SK-N-SH (cell line): ENCODE data around the gene HEXIM1. TPM values are rescaled to one million over a fixed set of nuclear protein-coding genes. Genes with fewer than 3 reads are reported as not detected.

ENCODE experiments used
- CTCF ChIA-PET: fragments of 300-600, 350-600 bp; formaldehyde crosslinking; extraction: SDS; loops from one replicate; lab custom pipeline; 2021; lab: Yijun Ruan, JAX
- POLR2A ChIA-PET: fragments of 350-600 bp; sonication (Branson Sonifier 250); formaldehyde crosslinking; extraction: SDS; loops from one replicate; lab custom pipeline; 2020; ENCODE audit warnings: antibody characterized with exemption, inconsistent platforms; lab: Yijun Ruan, JAX
- DNase-seq: peaks from one replicate; pipeline ENCODE4 v3.0.0; 2012
- H2AFZ ChIP-seq: fragments of 200-600 bp; sonication (generic); 2 replicates; pipeline ENCODE4 v1.8.1; 2016; ENCODE audit warnings: antibody characterized with exemption, mild to moderate bottlenecking, low read depth
- H3F3A ChIP-seq: fragments of 200-600 bp; sonication (generic); replicated peaks from 2 replicates; pipeline ENCODE3; 2016; ENCODE audit warnings: antibody characterized with exemption, mild to moderate bottlenecking; ENCODE audit not compliant: insufficient read depth
- H3K27ac ChIP-seq, 2 experiments: fragments of 200-500 bp in 1 of 2; fragments of 200-600 bp in 1 of 2; sonication (Bioruptor generic) in 1 of 2; sonication (generic), shearing (Covaris generic) in 1 of 2; 2 replicates each; pipeline versions ENCODE4 v1.5.1 to v1.6.1; 2014 to 2016; ENCODE audit warnings: low read depth in 2 of 2, inconsistent platforms in 1 of 2, low read length in 1 of 2, mild to moderate bottlenecking in 1 of 2, mixed read lengths in 1 of 2
- H3K27me3 ChIP-seq: fragments of 200-600 bp; sonication (generic), shearing (Covaris generic); 2 replicates; pipeline ENCODE4 v1.6.1; 2016; ENCODE audit warnings: mixed run types; ENCODE audit not compliant: insufficient read depth
- H3K36me3 ChIP-seq, 2 experiments: fragments of 200-500 bp in 1 of 2; fragments of 200-600 bp in 1 of 2; sonication (Bioruptor generic) in 1 of 2; sonication (generic) in 1 of 2; replicated peaks in 1 of 2; 2 replicates each; pipeline versions ENCODE3 to v1.5.1; 2014 to 2016; ENCODE audit warnings: low read length in 1 of 2, mild to moderate bottlenecking in 1 of 2; ENCODE audit not compliant: insufficient read depth in 2 of 2, control insufficient read depth in 1 of 2
- H3K4me1 ChIP-seq, 2 experiments: fragments of 200-500 bp in 1 of 2; fragments of 200-600 bp in 1 of 2; sonication (Bioruptor generic) in 1 of 2; sonication (generic), shearing (Covaris generic) in 1 of 2; 2 replicates each; pipeline versions ENCODE4 v1.5.1 to v1.6.1; 2014 to 2016; ENCODE audit warnings: low read depth in 1 of 2, low read length in 1 of 2, mixed run types in 1 of 2; ENCODE audit not compliant: insufficient read depth in 2 of 2, control insufficient read depth in 1 of 2
- H3K4me2 ChIP-seq: fragments of 200-600 bp; sonication (generic), shearing (Covaris generic); 2 replicates; pipeline ENCODE4 v1.6.1; 2017; ENCODE audit warnings: mixed run types
- H3K4me3 ChIP-seq, 2 experiments: fragments of 200-500 bp in 1 of 2; fragments of 200-600 bp in 1 of 2; sonication (Bioruptor generic) in 1 of 2; sonication (generic), shearing (Covaris generic) in 1 of 2; 2 replicates each; pipeline versions ENCODE4 v1.5.1 to v1.8.1; 2014 to 2016; ENCODE audit warnings: low read depth in 2 of 2, inconsistent platforms in 1 of 2, low read length in 1 of 2, mild to moderate bottlenecking in 1 of 2, mixed read lengths in 1 of 2, moderate library complexity in 1 of 2
- H3K79me2 ChIP-seq: fragments of 200-600 bp; sonication (generic); 2 replicates; pipeline ENCODE4 v1.8.1; 2017; ENCODE audit warnings: mild to moderate bottlenecking; ENCODE audit not compliant: insufficient read depth
- H3K9ac ChIP-seq: fragments of 200-600 bp; sonication (generic); 2 replicates; pipeline ENCODE4 v1.6.1; 2017; ENCODE audit warnings: mixed run types
- H3K9me2 ChIP-seq: fragments of 200-600 bp; sonication (generic); 2 replicates; pipeline ENCODE4 v1.6.1; 2017; ENCODE audit warnings: mixed run types
- H3K9me3 ChIP-seq: fragments of 200-600 bp; sonication (generic); 2 replicates; pipeline ENCODE4 v1.6.1; 2017; ENCODE audit warnings: mixed run types, mild to moderate bottlenecking, moderate library complexity
- H4K20me1 ChIP-seq: fragments of 200-600 bp; sonication (generic); 2 replicates; pipeline ENCODE4 v1.6.1; 2017; ENCODE audit warnings: mild to moderate bottlenecking, mixed run types; ENCODE audit not compliant: insufficient read depth
- CTCF ChIP-seq: fragments of 200-600 bp; sonication (generic); IDR thresholded peaks from 2 replicates; pipeline ENCODE4 v1.6.1; 2017; ENCODE audit warnings: antibody characterized with exemption, mild to moderate bottlenecking, moderate library complexity
- EZH2phosphoT487 ChIP-seq: fragments of 200-600 bp; sonication (generic); IDR thresholded peaks from 2 replicates; pipeline ENCODE4 v1.6.1; 2017; ENCODE audit warnings: low read depth, mixed run types, mild to moderate bottlenecking, antibody characterized with exemption, moderate library complexity, borderline replicate concordance
- FOSL2 ChIP-seq: IDR thresholded peaks from 2 replicates; pipeline ENCODE4 v1.4.0; 2012; ENCODE audit warnings: low read depth, mild to moderate bottlenecking, moderate library complexity, borderline replicate concordance
- FOXM1 ChIP-seq: IDR thresholded peaks from 2 replicates; pipeline ENCODE4 v1.4.0; 2012; ENCODE audit warnings: low read depth, mild to moderate bottlenecking
- MXI1 ChIP-seq: IDR thresholded peaks from 2 replicates; pipeline ENCODE4 v1.6.1; 2012; ENCODE audit warnings: mild to moderate bottlenecking, low read depth, low read length, improper control_type of control experiment
- RAD21 ChIP-seq: IDR thresholded peaks from 2 replicates; pipeline ENCODE4 v1.6.1; 2012; ENCODE audit warnings: mild to moderate bottlenecking, low read length
- RFX5 ChIP-seq: IDR thresholded peaks from 2 replicates; pipeline ENCODE4 v1.6.1; 2012; ENCODE audit warnings: mild to moderate bottlenecking, improper control_type of control experiment, low read length
- RXRA ChIP-seq: IDR thresholded peaks from 2 replicates; pipeline ENCODE4 v1.4.0; 2012; ENCODE audit warnings: low read depth, mild to moderate bottlenecking, borderline replicate concordance
- TCF12 ChIP-seq: IDR thresholded peaks from 2 replicates; pipeline ENCODE4 v1.4.0; 2012
- USF1 ChIP-seq: IDR thresholded peaks from 2 replicates; pipeline ENCODE4 v1.4.0; 2012; ENCODE audit warnings: low read depth, borderline replicate concordance
- ZBTB33 ChIP-seq: IDR thresholded peaks from 2 replicates; pipeline ENCODE4 v1.4.0; 2012; ENCODE audit warnings: low read depth, borderline replicate concordance
- WGBS: methylation state at CpG from one replicate; pipeline ENCODE4 v1.1.6; 2017; ENCODE audit warnings: low lambda C conversion rate; 5-methylcytosine and 5-hydroxymethylcytosine counted together
- polyA plus RNA-seq, 3 experiments: library from polyadenylated mRNA; depleted of rRNA; stranded (reverse); fragments of >200 nt; gene quantifications; 2 replicates each; pipeline ENCODE4 v1.2.3, GENCODE V29; 2012

HEXIM1 gene
- polyA plus RNA-seq, 1 of the 3 experiments (the other 2 are of a cell fraction): 20.7 TPM

- WGBS: 90% methylated on average over 3 of the region's 3 CpGs
- Histone ChIP-seq H3F3A (peaks cover 21% of the 10 kb centered on the region), H3K9ac (no peak overlapping the region), H3K9me2 (no peaks in the 10 kb centered on the region), H3K4me2 (no peak overlapping the region), H4K20me1 (no peaks in the 10 kb centered on the region), H3K27ac (no peak overlapping the region), H3K4me1 (peaks cover 25 to 35% of the 10 kb centered on the region in 2 experiments; a peak in 3 of 4 replicates), H3K36me3 (no peaks in the 10 kb centered on the region), H3K79me2 (no peaks in the 10 kb centered on the region), H3K27me3 (no peaks in the 10 kb centered on the region), H3K9me3 (no peaks in the 10 kb centered on the region), H3K4me3 (no peak overlapping the region), H2AFZ (no peak overlapping the region)
- DNase-seq: no peak
- ChIA-PET CTCF (interaction anchor here (1.2 to 1.8 kb wide), 3 partner anchors 15 to 41 kb away, joined by 4 to 13 read pairs (median 5); partner anchors contain the start of gene HEXIM2), POLR2A (no interaction called here)
- TF ChIP-seq RXRA: no peak
- no peak for TF ChIP-seq RFX5
- TF ChIP-seq MXI1: no peak
- TF ChIP-seq ZBTB33: no peak
Measured at GRCh38 chr17:45175759-45176115, 27.5 kb downstream of the HEXIM1 start.

GRCh38 chr17:45177563-45177962, 29.3 kb downstream of the HEXIM1 start:
- no peak overlapping the region for H3K4me2 ChIP-seq
- no peaks in the 10 kb centered on the region for H3K9me3 ChIP-seq
- no peaks in the 10 kb centered on the region for H4K20me1 ChIP-seq
- H3K27ac ChIP-seq: no peak overlapping the region
- TF ChIP-seq EZH2phosphoT487: no peak
- no peak for TF ChIP-seq USF1
- no peak for TF ChIP-seq CTCF
- no peak for TF ChIP-seq FOXM1
- no peak for TF ChIP-seq FOSL2
- no peak for TF ChIP-seq RFX5
- TF ChIP-seq TCF12: no peak
- TF ChIP-seq RAD21: no peak
- H3K36me3 ChIP-seq: no peaks in the 10 kb centered on the region
- H2AFZ ChIP-seq: no peak overlapping the region
- DNase-seq: no peak
- H3K9me2 ChIP-seq: no peaks in the 10 kb centered on the region
- ChIA-PET CTCF (interaction anchor here (1.8 to 2.8 kb wide), 3 partner anchors 20 to 29 kb away, joined by 6 to 13 read pairs (median 9); partner anchors contain the start of gene HEXIM1), POLR2A (no interaction called here)
- H3K4me3 ChIP-seq: no peak overlapping the region
- peaks cover 7 to 18% of the 10 kb centered on the region in 2 experiments; a peak in 3 of 4 replicates for H3K4me1 ChIP-seq
- no peaks in the 10 kb centered on the region for H3K27me3 ChIP-seq
- H3K79me2 ChIP-seq: no peaks in the 10 kb centered on the region
- H3F3A ChIP-seq: peaks cover 7% of the 10 kb centered on the region
- 85% methylated on average over 7 of the region's 7 CpGs for WGBS
- H3K9ac ChIP-seq: no peak overlapping the region
